ENCODE data around the gene SKAP2.

DNA sequence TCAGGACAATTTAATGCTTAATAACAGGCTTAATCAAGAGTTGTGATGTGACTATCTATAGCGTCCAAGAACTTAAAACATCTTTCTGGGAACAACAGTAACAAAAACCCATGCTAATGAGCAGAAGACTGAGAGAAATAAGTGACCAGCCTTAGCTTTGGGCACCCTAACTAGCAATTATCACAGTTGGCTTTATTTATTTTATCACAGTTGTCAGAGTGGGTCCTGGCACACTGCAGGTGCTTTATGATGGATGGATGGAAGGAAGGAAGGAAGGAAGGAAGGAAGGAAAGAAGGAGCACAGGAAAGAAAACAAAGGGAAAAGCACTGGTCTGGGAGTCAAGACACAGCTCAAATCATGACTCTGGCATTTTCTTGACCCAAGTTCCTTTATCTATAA, 181.1 kb downstream of the SKAP2 start:
- TF ChIP-seq CTCF (IDR thresholded peaks at IDR 0.05; ENCODE audit: extremely low read depth in 1 of 2, insufficient read depth in 1 of 2, low read depth in 1 of 2, low read length in 2 of 2), result no peak
- TF ChIP-seq POLR2A (IDR thresholded peaks at IDR 0.05; ENCODE audit: low read depth, low read length), result no peak
- no peak for TF ChIP-seq JUN (IDR thresholded peaks at IDR 0.05; ENCODE audit: borderline replicate concordance, insufficient read depth, insufficient read length, low read depth)
